GM23248 (cell line): ENCODE results near the gene EGFR.

Experiments
- EZH2 ChIP-seq: fragments of 200-600 bp; sonication (generic); IDR thresholded peaks from 2 replicates; pipeline ENCODE4 v1.6.1; 2018; ENCODE audit warnings: antibody characterized with exemption, mild to moderate bottlenecking; ENCODE audit not compliant: insufficient read depth, poor library complexity, severe bottlenecking
- EZH2phosphoT487 ChIP-seq: fragments of 200-600 bp; sonication (generic); IDR thresholded peaks from 2 replicates; pipeline ENCODE4 v1.6.1; 2018; ENCODE audit warnings: antibody characterized with exemption, moderate library complexity, mild to moderate bottlenecking, low read depth; ENCODE audit not compliant: insufficient read depth

DNA sequence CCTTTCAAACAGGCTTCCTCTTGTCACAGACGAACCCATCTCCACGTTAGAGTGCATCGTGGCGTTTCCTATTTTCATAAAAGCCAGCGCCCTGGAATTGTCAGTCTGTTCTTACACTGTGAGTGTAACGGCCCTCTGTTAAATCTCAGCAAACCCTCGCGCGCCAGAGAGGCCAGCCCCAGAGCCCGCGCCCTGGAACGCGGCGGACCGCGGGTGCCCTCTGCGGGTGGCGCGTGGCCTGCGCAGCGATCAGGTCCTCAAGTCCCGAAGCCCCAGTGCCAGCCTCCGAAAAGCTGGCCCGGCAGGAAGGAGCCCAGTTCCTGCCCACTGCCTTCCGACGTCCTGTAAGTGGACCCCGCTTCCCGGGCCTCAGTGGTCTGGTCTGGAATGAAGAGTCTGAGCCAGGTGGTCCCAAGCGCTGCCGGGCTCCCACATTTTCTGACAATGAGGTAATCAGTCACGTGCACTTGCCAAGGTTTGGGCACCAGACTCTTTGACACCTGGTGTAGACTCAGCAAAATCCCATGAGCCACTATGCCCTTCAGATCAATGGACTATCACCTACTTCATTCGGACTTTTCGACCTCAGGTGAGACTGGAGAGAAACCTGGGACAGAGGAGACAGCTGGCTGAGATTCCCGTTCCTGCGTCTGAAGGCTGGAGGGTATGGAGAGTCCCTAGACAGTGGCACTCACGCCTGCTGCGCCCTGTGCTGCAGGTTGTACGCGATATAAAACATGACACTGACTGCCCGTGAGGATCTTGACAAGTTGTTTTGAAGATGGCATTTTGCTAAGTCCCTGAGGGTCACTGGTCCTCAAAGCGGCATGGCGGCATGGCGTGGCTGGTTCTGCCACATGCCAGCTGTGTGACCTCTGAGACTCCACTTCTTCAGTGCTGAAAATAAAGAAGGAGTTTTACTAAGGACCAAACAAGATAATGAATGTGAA, 237.0 kb downstream of the EGFR start:
- no peak for TF ChIP-seq EZH2phosphoT487
- TF ChIP-seq EZH2 = no peak
